Panc1 (cell line): ENCODE results near the gene ZNF443. TPM values are rescaled to one million over a fixed set of nuclear protein-coding genes. Genes with fewer than 3 reads are reported as not detected.
"Not testable (repeated sequence)": the region's sequence is repeated elsewhere in the genome, so short reads cannot be mapped to it uniquely, and the experiment has no call there.

Experiments used
- ATAC-seq: fragments of 200-7000 bp; cut with Tn5 transposase; 2 replicates; pipeline ENCODE4 v1.9.1; 2020; ENCODE audit warnings: mild to moderate bottlenecking, moderate library complexity
- BruUV-seq: library from RNA; stranded (reverse); fragments of 400-500 nt; replicated peaks from 2 replicates; lab custom pipeline; 2021; lab: Mats Ljungman, UMichigan
- CTCF ChIA-PET: fragments of 300-600 bp; sonication (Branson Sonifier 250); formaldehyde crosslinking; loops from one replicate; lab custom pipeline; 2022; ENCODE audit warnings: antibody characterized with exemption; lab: Charles Lee
- POLR2A ChIA-PET: fragments of 300-600 bp; sonication (Branson Sonifier 250); formaldehyde crosslinking; loops from one replicate; lab custom pipeline; 2022; ENCODE audit warnings: antibody characterized with exemption; lab: Charles Lee
- DNase-seq: peaks from one replicate; pipeline ENCODE4 v3.0.0-alpha.2; 2010; ENCODE audit warnings: low read depth, low spot score
- H3K27ac ChIP-seq: 2 replicates; pipeline ENCODE4 v1.5.1; 2011; ENCODE audit warnings: mild to moderate bottlenecking, low read length, inconsistent platforms
- H3K27me3 ChIP-seq: fragments of 200-500 bp; sonication (Bioruptor generic); 2 replicates; pipeline ENCODE4 v1.6.0; 2014; ENCODE audit warnings: low read length, inconsistent platforms; ENCODE audit not compliant: control insufficient read depth, insufficient read depth
- H3K36me3 ChIP-seq: fragments of 200-500 bp; sonication (Bioruptor generic); 2 replicates; pipeline ENCODE4 v1.5.1; 2014; ENCODE audit warnings: inconsistent platforms, mild to moderate bottlenecking, low read length, moderate library complexity; ENCODE audit not compliant: control insufficient read depth, insufficient read depth
- H3K4me1 ChIP-seq: 2 replicates; pipeline ENCODE4 v1.5.1; 2011; ENCODE audit warnings: inconsistent platforms, mild to moderate bottlenecking, low read length, moderate library complexity; ENCODE audit not compliant: control insufficient read depth, insufficient read depth
- H3K4me3 ChIP-seq, 2 experiments: 2 replicates each; pipeline ENCODE4 v1.5.1; 2011 to 2012; ENCODE audit warnings: low read depth in 2 of 2, low read length in 2 of 2, mild to moderate bottlenecking in 2 of 2, inconsistent platforms in 1 of 2, moderate library complexity in 1 of 2
- H3K9me3 ChIP-seq: fragments of 200-500 bp; sonication (Bioruptor generic); 2 replicates; pipeline ENCODE4 v1.5.1; 2014; ENCODE audit warnings: low read depth, mild to moderate bottlenecking, inconsistent platforms, low read length, moderate library complexity; ENCODE audit not compliant: control insufficient read depth, insufficient read depth
- CTCF ChIP-seq: fragments of 450-650 bp; IDR thresholded peaks from 2 replicates; pipeline ENCODE4 v1.5.1; 2017; ENCODE audit warnings: mild to moderate bottlenecking
- POLR2AphosphoS5 ChIP-seq: IDR thresholded peaks from 2 replicates; pipeline ENCODE4 v1.6.1; 2012; ENCODE audit warnings: mild to moderate bottlenecking, low read depth, low read length, moderate library complexity
- SIN3A ChIP-seq: IDR thresholded peaks from 2 replicates; pipeline ENCODE4 v1.6.1; 2012; ENCODE audit warnings: low read depth, mild to moderate bottlenecking, low read length, moderate library complexity, borderline replicate concordance; ENCODE audit not compliant: insufficient read depth
- TCF7L2 ChIP-seq: IDR thresholded peaks from 2 replicates; pipeline ENCODE4 v1.6.1; 2011; ENCODE audit warnings: mild to moderate bottlenecking, low read depth, low read length, inconsistent platforms
- in situ Hi-C: cut with HindIII; loops from 2 replicates; pipeline ENCODE4 v1.10.0; 2016; ENCODE audit warnings: low sequenced_read_pairs, low pct_unique_long_range_greater_than_20kb
- intact Hi-C: fragments of 100-400 bp; cut with micrococcal nuclease; formaldehyde crosslinking; loops from one replicate; pipeline ENCODE4 v1.10.0; 2022; ENCODE audit not compliant: unreplicated experiment
- total RNA-seq: library from RNA; stranded (reverse); gene quantifications from one replicate; pipeline ENCODE4 v1.2.1, GENCODE V29; 2021; ENCODE audit not compliant: unreplicated experiment
- TF ChIP-seq, protein P1 (sequence below), 2 experiments: IDR thresholded peaks; 2 replicates each; pipeline ENCODE4 v1.6.1; 2011 to 2012; ENCODE audit warnings: low read depth in 2 of 2, control low read depth in 1 of 2, low read length in 1 of 2, mild to moderate bottlenecking in 1 of 2, moderate library complexity in 1 of 2; ENCODE audit not compliant: insufficient read depth in 1 of 2

Gene ZNF443
- total RNA-seq, 1 experiment from 2014 or later: 6.0 TPM

DNA sequence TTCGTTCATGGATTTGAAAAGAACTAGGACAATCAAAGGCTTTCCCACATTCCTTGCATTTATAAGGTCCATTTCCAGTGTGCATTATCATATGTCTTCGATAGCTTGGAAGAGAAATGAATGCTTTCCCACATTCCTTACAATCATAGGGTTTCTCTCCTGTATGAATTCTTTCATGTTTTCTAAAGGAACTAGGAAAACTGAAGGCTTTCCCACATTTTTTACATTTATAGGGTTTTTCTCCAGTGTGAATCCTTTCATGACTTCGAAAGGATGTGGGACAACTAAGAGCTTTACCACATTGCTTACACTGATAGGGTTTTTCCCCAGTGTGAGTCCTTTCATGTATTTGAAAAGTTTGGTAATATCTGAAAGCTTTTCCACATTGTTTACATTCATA lies 23.9 kb upstream of the ZNF443 start:
- no peak for TF ChIP-seq SIN3A
- TF ChIP-seq, protein P1, sequence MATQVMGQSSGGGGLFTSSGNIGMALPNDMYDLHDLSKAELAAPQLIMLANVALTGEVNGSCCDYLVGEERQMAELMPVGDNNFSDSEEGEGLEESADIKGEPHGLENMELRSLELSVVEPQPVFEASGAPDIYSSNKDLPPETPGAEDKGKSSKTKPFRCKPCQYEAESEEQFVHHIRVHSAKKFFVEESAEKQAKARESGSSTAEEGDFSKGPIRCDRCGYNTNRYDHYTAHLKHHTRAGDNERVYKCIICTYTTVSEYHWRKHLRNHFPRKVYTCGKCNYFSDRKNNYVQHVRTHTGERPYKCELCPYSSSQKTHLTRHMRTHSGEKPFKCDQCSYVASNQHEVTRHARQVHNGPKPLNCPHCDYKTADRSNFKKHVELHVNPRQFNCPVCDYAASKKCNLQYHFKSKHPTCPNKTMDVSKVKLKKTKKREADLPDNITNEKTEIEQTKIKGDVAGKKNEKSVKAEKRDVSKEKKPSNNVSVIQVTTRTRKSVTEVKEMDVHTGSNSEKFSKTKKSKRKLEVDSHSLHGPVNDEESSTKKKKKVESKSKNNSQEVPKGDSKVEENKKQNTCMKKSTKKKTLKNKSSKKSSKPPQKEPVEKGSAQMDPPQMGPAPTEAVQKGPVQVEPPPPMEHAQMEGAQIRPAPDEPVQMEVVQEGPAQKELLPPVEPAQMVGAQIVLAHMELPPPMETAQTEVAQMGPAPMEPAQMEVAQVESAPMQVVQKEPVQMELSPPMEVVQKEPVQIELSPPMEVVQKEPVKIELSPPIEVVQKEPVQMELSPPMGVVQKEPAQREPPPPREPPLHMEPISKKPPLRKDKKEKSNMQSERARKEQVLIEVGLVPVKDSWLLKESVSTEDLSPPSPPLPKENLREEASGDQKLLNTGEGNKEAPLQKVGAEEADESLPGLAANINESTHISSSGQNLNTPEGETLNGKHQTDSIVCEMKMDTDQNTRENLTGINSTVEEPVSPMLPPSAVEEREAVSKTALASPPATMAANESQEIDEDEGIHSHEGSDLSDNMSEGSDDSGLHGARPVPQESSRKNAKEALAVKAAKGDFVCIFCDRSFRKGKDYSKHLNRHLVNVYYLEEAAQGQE (IDR thresholded peaks at IDR 0.05; ENCODE audit: insufficient read depth in 1 of 2, low read depth in 2 of 2, low read length in 1 of 2): no peak
- no peak for TF ChIP-seq TCF7L2
- TF ChIP-seq CTCF: no peak
- no peak for TF ChIP-seq POLR2AphosphoS5
- Histone ChIP-seq H3K27me3 (no peaks in the 10 kb centered on the region), H3K4me1 (no peaks in the 10 kb centered on the region), H3K9me3 (peaks cover 50% of the 10 kb centered on the region; the same call in 1 of the 2 replicates), H3K36me3 (no peaks in the 10 kb centered on the region), H3K4me3 (no peak overlapping the region), H3K27ac (no peak overlapping the region)
- in situ Hi-C loops: no loop called here
- ChIA-PET POLR2A (no interaction called here), CTCF (no interaction called here)
- BruUV-seq: no TSS peak
- ATAC-seq (no peak), DNase-seq (no peak)
- intact Hi-C loops: no loop called here

- in situ Hi-C loops, H3K36me3 ChIP-seq, ATAC-seq, H3K4me1 ChIP-seq, H3K4me3 ChIP-seq, intact Hi-C loops, CTCF ChIA-PET, H3K27me3 ChIP-seq, DNase-seq, H3K27ac ChIP-seq, POLR2A ChIA-PET: not testable (repeated sequence)
- H3K9me3 ChIP-seq: peaks cover 52% of the 10 kb centered on the region; the same call in 1 of the 2 replicates
- TSS peak; percentile 15 for BruUV-seq
Observed at GRCh38 chr19:12464139-12464538, 23.3 kb upstream of the ZNF443 start.

GRCh38 chr19:12453495-12453894 lies 12.7 kb upstream of the ZNF443 start:
- no TSS peak for BruUV-seq
- Histone ChIP-seq H3K27ac (no peak overlapping the region), H3K4me1 (no peaks in the 10 kb centered on the region), H3K9me3 (peaks cover 13% of the 10 kb centered on the region; the same call in 1 of the 2 replicates), H3K4me3 (no peak overlapping the region), H3K27me3 (no peaks in the 10 kb centered on the region), H3K36me3 (no peaks in the 10 kb centered on the region)
- no peak for ATAC-seq
- TF ChIP-seq TCF7L2: no peak
- TF ChIP-seq, protein P1 (IDR thresholded peaks at IDR 0.05; ENCODE audit: insufficient read depth in 1 of 2, low read depth in 2 of 2, low read length in 1 of 2): no peak
- no peak for TF ChIP-seq CTCF
- no peak for TF ChIP-seq SIN3A
- no peak for TF ChIP-seq POLR2AphosphoS5
- intact Hi-C loops: no loop called here
- no peak for DNase-seq
- in situ Hi-C loops: no loop called here
- ChIA-PET CTCF (no interaction called here), POLR2A (no interaction called here)
